ENCODE results near the gene ST8SIA3. TPM values are rescaled to one million over a fixed set of nuclear protein-coding genes. Genes with fewer than 3 reads are reported as not detected.
"Not testable (repeated sequence)": the region's sequence is repeated elsewhere in the genome, so short reads cannot be mapped to it uniquely, and the experiment has no call there.

The ST8SIA3 gene
- total RNA-seq, 2 experiments from 2014 or later, result not detected

DNA sequence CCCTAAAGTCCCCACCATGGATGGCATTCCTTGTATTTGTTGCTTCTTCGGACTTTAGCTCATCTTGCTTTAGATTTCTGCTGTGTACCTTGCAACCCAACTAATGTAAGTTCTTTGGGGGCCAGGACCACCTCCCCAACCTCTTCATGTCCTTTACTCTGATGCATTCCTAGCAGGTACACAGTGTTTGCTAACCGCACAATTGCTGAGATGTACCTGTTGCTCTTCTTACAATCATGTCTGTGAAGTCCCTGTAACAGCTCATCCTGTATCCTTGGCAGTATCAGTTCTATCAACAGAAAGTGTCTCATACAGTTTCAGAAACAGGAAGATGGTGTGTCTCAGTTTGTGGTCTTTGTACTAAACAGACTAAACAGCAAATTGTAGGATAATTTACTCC lies 24.1 kb downstream of the ST8SIA3 start:
- Mint-ChIP-seq H3K9me3 (no peaks in the 10 kb centered on the region), H3K4me1 (ENCODE audit: low read depth) (no peaks in the 10 kb centered on the region), H3K27ac (no peak overlapping the region), H3K27me3 (peaks cover 14% of the 10 kb centered on the region), H3K4me3 (no peak overlapping the region), H3K36me3 (ENCODE audit: low read depth) (no peaks in the 10 kb centered on the region)
- ChIA-PET POLR2A (no interaction called here), CTCF (no interaction called here)
- TF ChIP-seq, protein P1, sequence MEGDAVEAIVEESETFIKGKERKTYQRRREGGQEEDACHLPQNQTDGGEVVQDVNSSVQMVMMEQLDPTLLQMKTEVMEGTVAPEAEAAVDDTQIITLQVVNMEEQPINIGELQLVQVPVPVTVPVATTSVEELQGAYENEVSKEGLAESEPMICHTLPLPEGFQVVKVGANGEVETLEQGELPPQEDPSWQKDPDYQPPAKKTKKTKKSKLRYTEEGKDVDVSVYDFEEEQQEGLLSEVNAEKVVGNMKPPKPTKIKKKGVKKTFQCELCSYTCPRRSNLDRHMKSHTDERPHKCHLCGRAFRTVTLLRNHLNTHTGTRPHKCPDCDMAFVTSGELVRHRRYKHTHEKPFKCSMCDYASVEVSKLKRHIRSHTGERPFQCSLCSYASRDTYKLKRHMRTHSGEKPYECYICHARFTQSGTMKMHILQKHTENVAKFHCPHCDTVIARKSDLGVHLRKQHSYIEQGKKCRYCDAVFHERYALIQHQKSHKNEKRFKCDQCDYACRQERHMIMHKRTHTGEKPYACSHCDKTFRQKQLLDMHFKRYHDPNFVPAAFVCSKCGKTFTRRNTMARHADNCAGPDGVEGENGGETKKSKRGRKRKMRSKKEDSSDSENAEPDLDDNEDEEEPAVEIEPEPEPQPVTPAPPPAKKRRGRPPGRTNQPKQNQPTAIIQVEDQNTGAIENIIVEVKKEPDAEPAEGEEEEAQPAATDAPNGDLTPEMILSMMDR (IDR thresholded peaks at IDR 0.05), result no peak
- intact Hi-C loops (cut with micrococcal nuclease), result no loop called here
- no peak for ATAC-seq
- no peak for DNase-seq

DNA sequence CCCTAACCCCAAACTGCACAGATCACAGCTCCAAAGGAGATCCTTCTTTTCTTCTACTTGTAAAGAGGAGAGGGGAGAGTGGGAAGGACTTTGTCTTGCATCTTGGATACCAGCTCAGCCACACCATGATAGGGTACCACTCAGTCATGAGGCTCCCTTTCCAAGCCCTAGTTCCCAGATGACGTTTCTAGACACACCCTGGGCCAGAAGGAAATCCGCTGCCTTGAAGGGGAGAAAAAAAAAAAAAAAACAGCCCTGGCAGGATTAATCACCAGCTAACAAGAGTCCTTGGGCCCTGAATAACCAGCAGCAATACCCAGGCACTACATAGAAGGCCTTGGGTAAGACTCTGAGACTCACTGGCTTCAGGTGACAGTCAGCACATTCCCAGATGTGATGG lies 36.9 kb downstream of the ST8SIA3 start:
- H3K9me3 Mint-ChIP-seq, result no peaks in the 10 kb centered on the region
- intact Hi-C loops (cut with micrococcal nuclease), result no loop called here
- no peak overlapping the region for H3K27ac Mint-ChIP-seq
- H3K36me3 Mint-ChIP-seq (ENCODE audit: low read depth), result no peaks in the 10 kb centered on the region
- TF ChIP-seq, protein P1 (IDR thresholded peaks at IDR 0.05), result no peak
- ChIA-PET POLR2A (no interaction called here), CTCF (no interaction called here)
- H3K27me3 Mint-ChIP-seq, result peaks cover 8% of the 10 kb centered on the region
- no peak overlapping the region for H3K4me3 Mint-ChIP-seq
- no peak for DNase-seq
- H3K4me1 Mint-ChIP-seq (ENCODE audit: low read depth), result no peaks in the 10 kb centered on the region
- ATAC-seq, result no peak

DNA sequence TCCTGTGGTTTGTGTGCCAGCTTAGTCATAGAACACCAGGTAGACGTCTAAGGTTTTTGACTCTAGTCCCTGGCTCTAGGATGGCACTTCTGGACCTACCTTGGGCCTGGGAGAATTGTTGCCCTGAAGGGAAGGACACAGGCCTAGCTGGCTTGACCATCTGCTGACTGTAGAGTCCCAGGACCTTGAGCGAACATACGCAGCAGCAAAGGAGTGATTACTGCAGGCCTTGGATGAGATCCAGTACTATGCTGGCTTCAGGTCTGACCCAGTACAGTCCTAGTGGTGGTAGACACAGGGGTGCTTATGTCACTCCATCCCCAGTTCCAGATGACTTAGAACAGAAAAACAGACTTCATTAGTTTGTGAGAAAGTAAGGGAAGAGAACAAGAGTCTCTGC lies 37.7 kb downstream of the ST8SIA3 start:
- no peak overlapping the region for H3K27ac Mint-ChIP-seq
- H3K36me3 Mint-ChIP-seq (ENCODE audit: low read depth), result no peaks in the 10 kb centered on the region
- H3K4me3 Mint-ChIP-seq, result no peak overlapping the region
- POLR2A ChIA-PET, result no interaction called here
- CTCF ChIA-PET, result no interaction called here
- intact Hi-C loops (cut with micrococcal nuclease), result no loop called here
- ATAC-seq (no peak), DNase-seq (no peak)
- H3K4me1 Mint-ChIP-seq (ENCODE audit: low read depth), result no peaks in the 10 kb centered on the region
- H3K27me3 Mint-ChIP-seq, result peaks cover 11% of the 10 kb centered on the region
- TF ChIP-seq, protein P1 (IDR thresholded peaks at IDR 0.05), result no peak
- H3K9me3 Mint-ChIP-seq, result peaks cover 3% of the 10 kb centered on the region

DNA sequence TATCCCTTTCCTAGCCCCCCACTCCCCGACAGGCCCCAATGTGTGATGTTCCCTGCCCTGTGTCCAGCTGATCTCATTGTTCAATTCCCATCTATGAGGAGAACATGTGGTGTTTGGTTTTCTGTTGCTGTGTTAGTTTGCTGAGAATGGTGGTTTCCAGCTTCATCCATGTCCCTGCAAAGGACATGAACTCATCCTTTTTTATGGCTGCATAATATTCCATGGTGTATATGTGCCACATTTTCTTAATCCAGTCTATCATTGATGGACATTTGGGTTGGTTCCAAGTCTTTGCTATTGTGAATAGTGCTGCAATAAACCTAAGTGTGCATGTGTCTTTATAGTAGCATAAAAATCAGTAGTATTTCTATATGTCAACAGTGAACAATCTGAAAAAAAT lies 42.4 kb downstream of the ST8SIA3 start:
- CTCF ChIA-PET; intact Hi-C loops (cut with micrococcal nuclease); ATAC-seq; H3K36me3 Mint-ChIP-seq (ENCODE audit: low read depth); H3K4me1 Mint-ChIP-seq (ENCODE audit: low read depth); POLR2A ChIA-PET; H3K4me3 Mint-ChIP-seq; H3K27ac Mint-ChIP-seq; DNase-seq: not testable (repeated sequence)
- H3K27me3 Mint-ChIP-seq, result peaks cover 14% of the 10 kb centered on the region
- H3K9me3 Mint-ChIP-seq, result peaks cover 12% of the 10 kb centered on the region

DNA sequence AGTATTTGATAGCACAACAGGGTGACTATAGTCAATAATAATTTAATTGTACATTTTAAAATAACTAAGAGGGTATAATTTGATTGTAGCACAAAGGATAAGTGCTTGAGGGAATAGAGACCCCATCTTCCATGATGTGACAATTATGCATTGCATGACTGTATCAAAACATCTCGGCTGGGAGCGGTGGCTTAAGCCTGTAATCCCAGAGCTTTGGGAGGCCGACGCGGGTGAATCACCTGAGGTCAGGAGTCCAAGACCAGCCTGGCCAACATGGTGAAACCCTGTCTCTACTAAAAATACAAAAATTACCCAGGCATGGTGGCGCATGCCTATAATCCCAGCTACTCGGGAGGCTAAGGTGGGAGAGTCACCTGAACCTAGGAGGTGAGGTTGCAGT lies 44.5 kb downstream of the ST8SIA3 start:
- H3K36me3 Mint-ChIP-seq (ENCODE audit: low read depth); intact Hi-C loops (cut with micrococcal nuclease); POLR2A ChIA-PET; H3K4me3 Mint-ChIP-seq; CTCF ChIA-PET; ATAC-seq; H3K27ac Mint-ChIP-seq; H3K4me1 Mint-ChIP-seq (ENCODE audit: low read depth); DNase-seq; H3K27me3 Mint-ChIP-seq: not testable (repeated sequence)
- H3K9me3 Mint-ChIP-seq, result peaks cover 12% of the 10 kb centered on the region

DNA sequence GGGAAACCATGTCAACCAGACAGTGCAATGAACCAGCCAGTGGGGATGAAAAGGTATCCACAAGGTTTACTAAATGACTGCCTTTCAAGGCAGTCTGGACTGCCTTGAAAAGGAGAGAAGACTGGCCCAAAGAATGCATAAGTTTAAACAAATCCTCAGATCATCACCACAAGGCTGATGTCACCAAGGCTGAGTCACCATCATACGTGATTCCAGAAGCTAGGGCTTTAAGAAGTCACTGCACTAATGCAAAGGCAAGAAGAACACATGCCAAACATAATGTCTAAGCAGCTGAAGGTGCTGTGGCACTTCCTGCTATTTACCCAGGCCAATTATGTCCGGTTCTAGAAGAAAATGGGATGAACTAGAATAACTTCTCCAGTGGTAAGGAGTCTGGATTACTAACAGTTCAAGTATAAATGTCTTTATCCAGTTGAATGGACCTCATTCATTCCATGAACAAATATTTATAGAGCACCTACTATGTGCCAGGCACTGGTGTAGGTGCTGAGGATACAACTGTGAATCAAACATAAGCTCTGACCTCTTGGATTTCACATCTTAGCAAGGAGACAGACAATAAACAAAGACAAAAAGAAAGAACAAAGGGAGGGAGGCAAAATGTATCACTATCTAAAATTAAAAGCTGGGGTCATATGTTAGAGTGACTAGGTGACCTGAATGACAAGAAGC lies 45.2 kb downstream of the ST8SIA3 start:
- Mint-ChIP-seq H3K9me3 (peaks cover 12% of the 10 kb centered on the region), H3K4me3 (no peak overlapping the region), H3K36me3 (ENCODE audit: low read depth) (no peaks in the 10 kb centered on the region), H3K27me3 (peaks cover 8% of the 10 kb centered on the region), H3K4me1 (ENCODE audit: low read depth) (no peaks in the 10 kb centered on the region), H3K27ac (no peak overlapping the region)
- TF ChIP-seq, protein P1 (IDR thresholded peaks at IDR 0.05), result no peak
- ATAC-seq (no peak), DNase-seq (no peak)
- ChIA-PET CTCF (no interaction called here), POLR2A (interaction anchor here (0.6 kb wide), 1 partner anchor 119 kb away, joined by 3 read pairs; no protein-coding TSS in a partner anchor)
- intact Hi-C loops (cut with micrococcal nuclease), result no loop called here
